CD4-positive, CD25-positive, alpha-beta regulatory T cell (primary cell): Measurements from ENCODE around the gene ERBB4. TPM values are rescaled to one million over a fixed set of nuclear protein-coding genes. Genes with fewer than 3 reads are reported as not detected.

ENCODE experiments used
- ATAC-seq, 2 donors: fragments of 150-1000 bp; cut with Tn5 transposase; one replicate each; pipeline ENCODE4 v1.10.0; 2021; ENCODE audit warnings: low read depth in 2 of 2, moderate number of reproducible peaks in 2 of 2, moderate library complexity in 1 of 2
- DNase-seq, 3 donors: peaks; one replicate each; pipeline versions ENCODE4 v3.0.0 to v3.0.0-alpha.2; 2012 to 2022; ENCODE audit warnings: mixed read lengths in 1 of 3
- H3K27ac ChIP-seq: one replicate; pipeline ENCODE4 v1.7.0; 2013; ENCODE audit warnings: mild to moderate bottlenecking, low read length; ENCODE audit not compliant: insufficient read depth, poor library complexity, severe bottlenecking
- H3K27me3 ChIP-seq: one replicate; pipeline ENCODE4 v1.7.0; 2013; ENCODE audit warnings: low read length; ENCODE audit not compliant: control insufficient read depth, insufficient read depth
- H3K36me3 ChIP-seq: one replicate; pipeline ENCODE4 v1.7.0; 2013; ENCODE audit warnings: mild to moderate bottlenecking, low read length, moderate library complexity; ENCODE audit not compliant: control insufficient read depth, insufficient read depth
- H3K4me1 ChIP-seq: 2 replicates; pipeline ENCODE4 v1.7.0; 2013; ENCODE audit warnings: mild to moderate bottlenecking, low read length; ENCODE audit not compliant: insufficient read depth, control insufficient read depth, poor library complexity, severe bottlenecking
- H3K4me3 ChIP-seq: one replicate; pipeline ENCODE4 v1.7.0; 2013; ENCODE audit warnings: low read depth, mild to moderate bottlenecking, low read length, moderate library complexity
- H3K9me3 ChIP-seq, 2 experiments: 1 replicate in 1 of 2; 2 replicates in 1 of 2; pipeline ENCODE4 v1.7.0; 2013; ENCODE audit warnings: low read length in 2 of 2, mild to moderate bottlenecking in 1 of 2, moderate library complexity in 1 of 2; ENCODE audit not compliant: control insufficient read depth in 2 of 2
- H3K27ac Mint-ChIP-seq, 3 donors: one replicate each; pipeline ENCODE4 v1.8.0; 2020 to 2022; ENCODE audit warnings: mild to moderate bottlenecking in 3 of 3, mixed read lengths in 3 of 3, moderate library complexity in 2 of 3
- H3K27me3 Mint-ChIP-seq: one replicate; pipeline ENCODE4 v1.8.0; 2022; ENCODE audit warnings: mild to moderate bottlenecking, mixed read lengths
- H3K36me3 Mint-ChIP-seq: one replicate; pipeline ENCODE4 v1.8.0; 2020; ENCODE audit warnings: mixed read lengths
- H3K4me1 Mint-ChIP-seq, 4 donors: one replicate each; pipeline ENCODE4 v1.8.0; 2020 to 2022; ENCODE audit warnings: mixed read lengths in 4 of 4, mild to moderate bottlenecking in 1 of 4
- H3K4me3 Mint-ChIP-seq, 4 donors: one replicate each; pipeline ENCODE4 v1.8.0; 2020 to 2022; ENCODE audit warnings: mild to moderate bottlenecking in 4 of 4, mixed read lengths in 4 of 4, moderate library complexity in 3 of 4
- H3K9me3 Mint-ChIP-seq, 7 donors: one replicate each; pipeline ENCODE4 v1.8.0; 2020 to 2022; ENCODE audit warnings: mixed read lengths in 7 of 7, mild to moderate bottlenecking in 3 of 7, moderate library complexity in 2 of 7
- polyA plus RNA-seq, 4 donors: library from polyadenylated mRNA; unstranded; fragments of 300-500 nt; fragmentation: Illumina TruSeq; gene quantifications; one replicate each; pipeline ENCODE4 v1.2.3, GENCODE V29; 2021
- total RNA-seq: library from RNA; stranded (reverse); gene quantifications from one replicate; pipeline ENCODE4 v1.2.3, GENCODE V29; 2022

Gene ERBB4
- total and polyA plus RNA-seq, 5 donors from 2014 or later: not detected

DNA sequence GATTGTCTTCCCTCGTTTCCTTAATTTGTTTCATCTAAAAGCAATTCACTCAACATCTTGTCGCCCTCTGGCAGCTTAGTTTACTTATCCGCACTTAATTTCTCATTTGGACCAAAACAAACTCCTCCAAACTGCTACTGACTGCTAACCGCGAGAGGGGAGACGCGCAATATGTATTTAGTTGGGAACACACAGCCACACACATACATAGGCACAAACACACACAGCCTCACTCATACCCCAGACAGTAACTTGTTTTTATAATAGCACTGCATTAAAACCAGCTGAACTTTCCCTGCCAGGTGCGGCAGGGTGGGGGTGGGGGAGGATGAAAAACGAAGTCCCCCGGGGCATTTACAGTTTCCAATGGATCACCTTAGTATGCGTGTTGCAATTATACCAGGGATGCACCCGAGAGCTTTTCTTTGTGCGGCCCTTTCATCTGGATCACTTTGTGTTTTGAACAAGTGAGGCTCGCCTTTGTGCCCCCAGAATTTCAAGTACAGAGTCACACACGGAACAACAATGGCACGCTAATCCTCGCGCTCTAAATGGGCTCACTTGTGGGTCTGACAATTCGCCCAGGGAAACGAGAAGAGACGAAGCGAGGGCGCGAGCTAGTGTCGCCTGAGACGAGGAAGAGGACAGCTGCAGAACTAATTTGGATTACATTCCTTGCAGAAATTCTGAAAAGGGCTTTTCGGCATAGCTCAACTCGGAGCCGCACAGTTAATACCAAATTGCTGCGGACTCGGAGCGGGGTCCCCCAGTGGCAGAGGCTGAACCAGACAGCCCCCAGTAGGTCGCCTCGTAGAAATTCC, 2.4 kb downstream of the ERBB4 start:
- Mint-ChIP-seq H3K27ac (no peak overlapping the region), H3K27me3 (peaks cover 55% of the 10 kb centered on the region), H3K9me3 (peaks cover 0 to 5% (median 0%) of the 10 kb centered on the region in 7 donors), H3K36me3 (no peaks in the 10 kb centered on the region), H3K4me1 (peaks cover 0 to 26% (median 6%) of the 10 kb centered on the region in 4 donors), H3K4me3 (peak overlapping the region in 2 of 4 donors; percentile 41 to 74)
- no peak overlapping the region for H3K4me3 ChIP-seq
- DNase-seq (no peak), ATAC-seq (no peak)
- H3K9me3 ChIP-seq: no peaks in the 10 kb centered on the region
- peaks cover 18% of the 10 kb centered on the region for H3K27me3 ChIP-seq
- H3K36me3 ChIP-seq: no peaks in the 10 kb centered on the region
- H3K4me1 ChIP-seq: peaks cover 4% of the 10 kb centered on the region
- no peak overlapping the region for H3K27ac ChIP-seq

GRCh38 chr2:212534336-212534735, 4.3 kb downstream of the ERBB4 start:
- Mint-ChIP-seq H3K4me1 (peaks cover 0 to 22% (median 2%) of the 10 kb centered on the region in 4 donors), H3K4me3 (no peak overlapping the region), H3K9me3 (peaks cover 0 to 3% (median 0%) of the 10 kb centered on the region in 7 donors), H3K27ac (no peak overlapping the region), H3K36me3 (no peaks in the 10 kb centered on the region), H3K27me3 (peaks cover 40% of the 10 kb centered on the region)
- H3K9me3 ChIP-seq: no peaks in the 10 kb centered on the region
- no peak for DNase-seq
- H3K4me3 ChIP-seq: no peak overlapping the region
- no peak overlapping the region for H3K27ac ChIP-seq
- peaks cover 18% of the 10 kb centered on the region for H3K27me3 ChIP-seq
- H3K36me3 ChIP-seq: no peaks in the 10 kb centered on the region
- H3K4me1 ChIP-seq: peaks cover 4% of the 10 kb centered on the region
- no peak for ATAC-seq

DNA sequence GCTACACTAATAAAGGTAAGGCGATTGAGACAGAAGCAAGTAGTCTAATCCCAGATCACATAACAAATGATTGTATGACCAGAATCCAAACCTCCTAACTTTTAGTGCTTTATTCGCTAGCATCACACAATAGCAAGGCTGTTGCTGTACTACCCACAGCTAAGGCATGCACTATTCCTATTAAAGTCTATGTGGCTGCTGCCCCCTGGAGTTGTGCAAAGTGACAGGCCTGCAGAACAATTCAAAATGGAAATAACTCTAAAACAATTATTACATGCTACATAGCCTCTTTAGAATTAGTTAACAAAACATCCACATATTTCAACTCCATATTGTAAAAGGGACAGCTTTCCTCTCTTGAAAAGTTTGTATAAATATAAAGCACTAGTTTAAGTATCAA, 6.0 kb downstream of the ERBB4 start:
- Histone ChIP-seq H3K4me1 (no peaks in the 10 kb centered on the region), H3K27me3 (peaks cover 20% of the 10 kb centered on the region), H3K4me3 (no peak overlapping the region), H3K36me3 (no peaks in the 10 kb centered on the region), H3K27ac (no peak overlapping the region), H3K9me3 (no peaks in the 10 kb centered on the region)
- Mint-ChIP-seq H3K27me3 (peaks cover 32% of the 10 kb centered on the region), H3K36me3 (no peaks in the 10 kb centered on the region), H3K27ac (no peak overlapping the region), H3K4me3 (no peak overlapping the region), H3K4me1 (peaks cover 0 to 16% (median 2%) of the 10 kb centered on the region in 4 donors), H3K9me3 (peaks cover 0 to 3% (median 0%) of the 10 kb centered on the region in 7 donors)
- DNase-seq (no peak), ATAC-seq (no peak)

GRCh38 chr2:212532087-212532486, 6.5 kb downstream of the ERBB4 start:
- H3K27me3 ChIP-seq: peaks cover 20% of the 10 kb centered on the region
- no peaks in the 10 kb centered on the region for H3K4me1 ChIP-seq
- H3K36me3 ChIP-seq: no peaks in the 10 kb centered on the region
- H3K4me1 Mint-ChIP-seq: peaks cover 0 to 11% (median 2%) of the 10 kb centered on the region in 4 donors
- no peaks in the 10 kb centered on the region for H3K9me3 ChIP-seq
- H3K4me3 Mint-ChIP-seq: no peak overlapping the region
- no peak for ATAC-seq
- peaks cover 0 to 3% (median 0%) of the 10 kb centered on the region in 7 donors for H3K9me3 Mint-ChIP-seq
- no peaks in the 10 kb centered on the region for H3K36me3 Mint-ChIP-seq
- peaks cover 29% of the 10 kb centered on the region for H3K27me3 Mint-ChIP-seq
- no peak overlapping the region for H3K4me3 ChIP-seq
- DNase-seq: no peak
- H3K27ac ChIP-seq: no peak overlapping the region
- no peak overlapping the region for H3K27ac Mint-ChIP-seq

DNA sequence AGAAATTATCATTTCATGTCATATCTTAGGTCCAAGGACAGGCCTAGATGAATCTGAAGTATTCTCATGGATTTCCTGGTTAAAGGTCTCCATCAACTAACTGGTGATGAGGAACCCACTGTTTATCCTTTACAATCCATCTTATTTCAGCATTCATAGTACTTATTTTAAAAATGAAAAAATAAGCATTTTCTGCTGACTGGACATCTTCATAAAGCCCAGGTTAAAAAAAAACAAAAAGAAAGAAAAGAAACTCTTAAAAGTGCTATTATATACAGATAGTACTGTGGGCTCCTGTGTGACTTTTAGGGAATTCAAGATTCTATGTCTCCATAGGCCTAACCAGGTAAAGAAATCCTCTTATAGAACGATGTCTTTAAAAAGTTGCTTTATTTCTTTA, 7.1 kb downstream of the ERBB4 start:
- H3K36me3 ChIP-seq: no peaks in the 10 kb centered on the region
- Mint-ChIP-seq H3K27ac (no peak overlapping the region), H3K4me1 (peaks cover 0 to 7% (median 2%) of the 10 kb centered on the region in 4 donors)

GRCh38 chr2:212530991-212531390, 7.6 kb downstream of the ERBB4 start:
- H3K4me1 Mint-ChIP-seq: peaks cover 0 to 2% (median under 1%) of the 10 kb centered on the region in 4 donors
- no peaks in the 10 kb centered on the region for H3K4me1 ChIP-seq
- H3K36me3 Mint-ChIP-seq: no peaks in the 10 kb centered on the region
- no peak overlapping the region for H3K27ac ChIP-seq
- H3K27me3 Mint-ChIP-seq: peaks cover 23% of the 10 kb centered on the region
- no peak overlapping the region for H3K4me3 ChIP-seq
- no peaks in the 10 kb centered on the region for H3K36me3 ChIP-seq
- H3K4me3 Mint-ChIP-seq: no peak overlapping the region
- no peaks in the 10 kb centered on the region for H3K9me3 ChIP-seq
- no peak overlapping the region for H3K27ac Mint-ChIP-seq
- no peak for ATAC-seq
- peaks cover 11% of the 10 kb centered on the region for H3K27me3 ChIP-seq
- no peak for DNase-seq
- H3K9me3 Mint-ChIP-seq: no peaks in the 10 kb centered on the region

More for the DNA sequence above, 7.1 kb downstream of the ERBB4 start:
- Mint-ChIP-seq H3K27me3 (peaks cover 28% of the 10 kb centered on the region), H3K4me3 (no peak overlapping the region), H3K9me3 (no peaks in the 10 kb centered on the region), H3K36me3 (no peaks in the 10 kb centered on the region)
- no peaks in the 10 kb centered on the region for H3K9me3 ChIP-seq
- ATAC-seq: no peak
- no peak overlapping the region for H3K4me3 ChIP-seq
- no peaks in the 10 kb centered on the region for H3K4me1 ChIP-seq
- H3K27ac ChIP-seq: no peak overlapping the region
- peaks cover 16% of the 10 kb centered on the region for H3K27me3 ChIP-seq
- no peak for DNase-seq

GRCh38 chr2:212530373-212530772, 8.2 kb downstream of the ERBB4 start:
- Mint-ChIP-seq H3K9me3 (no peaks in the 10 kb centered on the region), H3K4me3 (no peak overlapping the region), H3K36me3 (no peaks in the 10 kb centered on the region), H3K27ac (no peak overlapping the region), H3K27me3 (peaks cover 17% of the 10 kb centered on the region), H3K4me1 (no peaks in the 10 kb centered on the region)
- Histone ChIP-seq H3K9me3 (no peaks in the 10 kb centered on the region), H3K4me1 (no peaks in the 10 kb centered on the region), H3K36me3 (no peaks in the 10 kb centered on the region), H3K4me3 (no peak overlapping the region), H3K27me3 (peaks cover 6% of the 10 kb centered on the region), H3K27ac (no peak overlapping the region)
- DNase-seq (no peak), ATAC-seq (no peak)
